HCT116 (cell line): ENCODE measurements around the gene RGS7. TPM values are rescaled to one million over a fixed set of nuclear protein-coding genes. Genes with fewer than 3 reads are reported as not detected.

Experiments
- ATAC-seq: fragments of 200-7000 bp; cut with Tn5 transposase; 2 replicates; pipeline ENCODE4 v1.9.1; 2020; ENCODE audit warnings: mild to moderate bottlenecking, moderate library complexity
- BruUV-seq: library from RNA; stranded (reverse); fragments of 400-500 nt; replicated peaks from 2 replicates; lab custom pipeline; 2021; lab: Mats Ljungman, UMichigan
- CTCF ChIA-PET: fragments of 300-600 bp; sonication (Branson Sonifier 250); formaldehyde crosslinking; loops from one replicate; lab custom pipeline; 2021; ENCODE audit warnings: antibody characterized with exemption; lab: Charles Lee
- POLR2A ChIA-PET: fragments of 300-600, 350-600 bp; sonication (Branson Sonifier 250); formaldehyde crosslinking; loops from one replicate; lab custom pipeline; 2021; ENCODE audit warnings: antibody characterized with exemption; lab: Charles Lee
- RAD21 ChIA-PET, 2 experiments: fragments of 300-600 bp; sonication (Branson Sonifier 250); formaldehyde crosslinking; loops; one replicate each; lab custom pipeline; 2023; ENCODE audit warnings: low total read pairs in 2 of 2; ENCODE audit not compliant: uncharacterized antibody in 2 of 2, unreplicated experiment in 2 of 2, low non-redundant PET in 1 of 2; lab: Charles Lee
- DNase-seq: peaks from one replicate; pipeline ENCODE4 v3.0.0-alpha.2; 2010; ENCODE audit warnings: low read depth, low spot score
- H2AFZ ChIP-seq: fragments of 200-600 bp; shearing (Covaris generic), sonication (generic); 2 replicates; pipeline ENCODE4 v1.6.1; 2017; ENCODE audit warnings: low read depth, mixed run types, mixed read lengths, antibody characterized with exemption, low read length; ENCODE audit not compliant: poor library complexity, severe bottlenecking
- H3K27ac ChIP-seq: 2 replicates; pipeline ENCODE4 v1.5.1; 2012; ENCODE audit warnings: low read depth, low read length
- H3K27me3 ChIP-seq: fragments of 200-600 bp; sonication (generic); 2 replicates; pipeline ENCODE4 v1.6.1; 2016; ENCODE audit warnings: mixed run types, low read length, mixed read lengths; ENCODE audit not compliant: insufficient read depth
- H3K36me3 ChIP-seq, 2 experiments: fragments of 200-500 bp in 1 of 2; fragments of 200-600 bp in 1 of 2; sonication (Bioruptor generic) in 1 of 2; sonication (generic) in 1 of 2; 2 replicates each; pipeline versions ENCODE4 v1.5.1 to v1.6.1; 2014 to 2016; ENCODE audit warnings: low read length in 2 of 2, inconsistent platforms in 1 of 2, mixed read lengths in 1 of 2, mixed run types in 1 of 2; ENCODE audit not compliant: insufficient read depth in 2 of 2, control insufficient read depth in 1 of 2
- H3K4me1 ChIP-seq, 2 experiments: fragments of 200-600 bp in 1 of 2; sonication (generic) in 1 of 2; 2 replicates each; pipeline versions ENCODE4 v1.5.1 to v1.6.1; 2012 to 2017; ENCODE audit warnings: low read length in 2 of 2, inconsistent platforms in 1 of 2, mild to moderate bottlenecking in 1 of 2, mixed read lengths in 1 of 2, mixed run types in 1 of 2, moderate library complexity in 1 of 2; ENCODE audit not compliant: insufficient read depth in 2 of 2, control insufficient read depth in 1 of 2
- H3K4me2 ChIP-seq: fragments of 200-600 bp; sonication (generic); 2 replicates; pipeline ENCODE4 v1.6.1; 2017; ENCODE audit warnings: mixed run types, low read length, mixed read lengths
- H3K4me3 ChIP-seq, 2 experiments: fragments of 200-600 bp in 1 of 2; sonication (generic) in 1 of 2; replicated peaks in 1 of 2; 2 replicates each; pipeline ENCODE4 v1.5.1; 2011 to 2016; ENCODE audit warnings: low read length in 2 of 2, control low read depth in 1 of 2, low read depth in 1 of 2, mild to moderate bottlenecking in 1 of 2, mixed read lengths in 1 of 2, mixed run types in 1 of 2
- H3K79me2 ChIP-seq: fragments of 200-600 bp; sonication (generic); 2 replicates; pipeline ENCODE4 v1.6.1; 2017; ENCODE audit warnings: mild to moderate bottlenecking, mixed run types, low read length, moderate library complexity, mixed read lengths; ENCODE audit not compliant: insufficient read depth
- H3K9ac ChIP-seq: fragments of 200-600 bp; sonication (generic); 2 replicates; pipeline ENCODE4 v1.6.1; 2016; ENCODE audit warnings: low read length, mixed read lengths
- H3K9me2 ChIP-seq: fragments of 200-600 bp; sonication (generic), shearing (Covaris generic); 2 replicates; pipeline ENCODE4 v1.6.1; 2017; ENCODE audit warnings: mixed run types, mild to moderate bottlenecking, moderate library complexity; ENCODE audit not compliant: insufficient read depth
- H3K9me3 ChIP-seq, 2 experiments: fragments of 200-500 bp in 1 of 2; fragments of 200-600 bp in 1 of 2; sonication (Bioruptor generic) in 1 of 2; sonication (generic) in 1 of 2; 2 replicates each; pipeline ENCODE4 v1.6.1; 2014 to 2017; ENCODE audit warnings: low read length in 2 of 2, mixed read lengths in 2 of 2, inconsistent platforms in 1 of 2, low read depth in 1 of 2, mild to moderate bottlenecking in 1 of 2, mixed run types in 1 of 2, moderate library complexity in 1 of 2; ENCODE audit not compliant: control insufficient read depth in 1 of 2, insufficient read depth in 1 of 2
- H4K20me1 ChIP-seq: fragments of 200-600 bp; sonication (generic), shearing (Covaris generic); 2 replicates; pipeline ENCODE4 v1.6.1; 2017; ENCODE audit warnings: mixed run types, mild to moderate bottlenecking, moderate library complexity; ENCODE audit not compliant: insufficient read depth
- CBX3 ChIP-seq: IDR thresholded peaks from 2 replicates; pipeline ENCODE4 v1.6.1; 2012; ENCODE audit warnings: low read depth
- EGR1 ChIP-seq: IDR thresholded peaks from 2 replicates; pipeline ENCODE4 v1.6.1; 2012; ENCODE audit warnings: low read depth
- ELF1 ChIP-seq: IDR thresholded peaks from 2 replicates; pipeline ENCODE4 v1.6.1; 2012; ENCODE audit warnings: low read depth, borderline replicate concordance
- EZH2phosphoT487 ChIP-seq: fragments of 200-600 bp; IDR thresholded peaks from 2 replicates; pipeline ENCODE4 v1.6.1; 2018; ENCODE audit warnings: antibody characterized with exemption, borderline replicate concordance
- FOSL1 ChIP-seq: IDR thresholded peaks from 2 replicates; pipeline ENCODE4 v1.6.1; 2012; ENCODE audit warnings: low read depth
- POLR2AphosphoS5 ChIP-seq: IDR thresholded peaks from 2 replicates; pipeline ENCODE4 v1.6.1; 2011; ENCODE audit warnings: mild to moderate bottlenecking, low read depth, low read length, moderate library complexity
- RAD21 ChIP-seq: IDR thresholded peaks from 2 replicates; pipeline ENCODE4 v1.6.1; 2012; ENCODE audit warnings: low read depth, mild to moderate bottlenecking
- ZNF274 ChIP-seq: fragments of 200-500 bp; sonication (Bioruptor generic); IDR thresholded peaks from 2 replicates; pipeline ENCODE4 v1.6.1; 2014; ENCODE audit warnings: mild to moderate bottlenecking, low read depth, low read length, inconsistent platforms
- intact Hi-C: fragments of 100-400 bp; cut with micrococcal nuclease; formaldehyde crosslinking; loops from 2 replicates; pipeline ENCODE4 v1.10.0; 2022
- total RNA-seq: library from RNA; stranded (reverse); gene quantifications from one replicate; pipeline ENCODE4 v1.2.1, GENCODE V29; 2021; ENCODE audit not compliant: unreplicated experiment
- TF ChIP-seq, protein P1 (sequence below): IDR thresholded peaks from 2 replicates; pipeline ENCODE4 v1.6.1; 2012
- TF ChIP-seq, protein P2 (sequence below), 3 experiments: fragments of 200-600 bp in 1 of 3; sonication (generic) in 1 of 3; IDR thresholded peaks in 2 of 3; conservative IDR thresholded peaks in 1 of 3; 2 replicates each; pipeline ENCODE4 v1.5.1; 2012 to 2017; ENCODE audit warnings: low read depth in 2 of 3, low read length in 2 of 3, antibody characterized with exemption in 1 of 3, borderline replicate concordance in 1 of 3, control low read depth in 1 of 3, mild to moderate bottlenecking in 1 of 3, mixed read lengths in 1 of 3, mixed run types in 1 of 3, moderate library complexity in 1 of 3; ENCODE audit not compliant: insufficient read depth in 1 of 3
- TF ChIP-seq, protein P3 (sequence below): IDR thresholded peaks from 2 replicates; pipeline ENCODE4 v1.6.1; 2012; ENCODE audit warnings: low read depth
- TF ChIP-seq, protein P4 (sequence below): IDR thresholded peaks from 2 replicates; pipeline ENCODE4 v1.6.1; 2012

The RGS7 gene
- total RNA-seq, 1 experiment from 2014 or later = not detected

DNA sequence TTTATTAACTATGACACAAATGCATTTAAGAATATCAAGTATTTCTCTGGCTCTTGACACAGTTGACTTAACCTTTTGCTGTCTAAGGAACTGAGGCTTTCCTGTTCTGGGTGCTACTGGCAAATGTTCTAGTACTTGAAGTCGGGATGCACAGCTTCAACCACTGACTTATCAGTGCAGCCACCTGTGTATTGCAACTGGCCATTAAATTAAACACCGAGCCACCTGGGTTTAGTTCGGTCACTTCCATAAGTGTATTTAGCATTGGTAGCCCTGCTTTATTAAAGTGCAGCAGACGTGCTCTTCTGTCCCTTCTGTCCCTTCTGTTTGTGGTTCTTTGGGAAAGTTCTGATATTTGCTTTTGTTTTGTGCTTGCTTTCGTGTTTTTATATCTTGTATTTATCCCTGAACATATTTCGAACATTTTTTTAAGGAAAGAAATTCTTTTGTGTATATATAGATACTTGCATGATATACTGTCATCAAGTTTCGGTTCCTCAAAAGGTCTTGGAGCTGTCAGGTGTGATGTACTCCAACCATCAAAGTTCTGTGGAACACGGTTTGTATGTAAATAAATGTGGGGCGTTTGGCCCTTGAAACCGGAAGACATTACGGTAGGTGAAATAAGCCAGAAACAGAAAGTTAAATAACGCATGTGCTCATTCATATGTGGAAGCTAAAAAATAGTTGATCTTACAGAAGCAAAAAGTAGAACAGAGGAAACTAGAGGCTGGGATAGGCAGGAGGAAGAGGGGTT is 447.1 kb downstream of the RGS7 start:
- TF ChIP-seq, protein P1, sequence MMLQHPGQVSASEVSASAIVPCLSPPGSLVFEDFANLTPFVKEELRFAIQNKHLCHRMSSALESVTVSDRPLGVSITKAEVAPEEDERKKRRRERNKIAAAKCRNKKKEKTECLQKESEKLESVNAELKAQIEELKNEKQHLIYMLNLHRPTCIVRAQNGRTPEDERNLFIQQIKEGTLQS = no peak
- TF ChIP-seq EZH2phosphoT487 = no peak
- TF ChIP-seq, protein P2, sequence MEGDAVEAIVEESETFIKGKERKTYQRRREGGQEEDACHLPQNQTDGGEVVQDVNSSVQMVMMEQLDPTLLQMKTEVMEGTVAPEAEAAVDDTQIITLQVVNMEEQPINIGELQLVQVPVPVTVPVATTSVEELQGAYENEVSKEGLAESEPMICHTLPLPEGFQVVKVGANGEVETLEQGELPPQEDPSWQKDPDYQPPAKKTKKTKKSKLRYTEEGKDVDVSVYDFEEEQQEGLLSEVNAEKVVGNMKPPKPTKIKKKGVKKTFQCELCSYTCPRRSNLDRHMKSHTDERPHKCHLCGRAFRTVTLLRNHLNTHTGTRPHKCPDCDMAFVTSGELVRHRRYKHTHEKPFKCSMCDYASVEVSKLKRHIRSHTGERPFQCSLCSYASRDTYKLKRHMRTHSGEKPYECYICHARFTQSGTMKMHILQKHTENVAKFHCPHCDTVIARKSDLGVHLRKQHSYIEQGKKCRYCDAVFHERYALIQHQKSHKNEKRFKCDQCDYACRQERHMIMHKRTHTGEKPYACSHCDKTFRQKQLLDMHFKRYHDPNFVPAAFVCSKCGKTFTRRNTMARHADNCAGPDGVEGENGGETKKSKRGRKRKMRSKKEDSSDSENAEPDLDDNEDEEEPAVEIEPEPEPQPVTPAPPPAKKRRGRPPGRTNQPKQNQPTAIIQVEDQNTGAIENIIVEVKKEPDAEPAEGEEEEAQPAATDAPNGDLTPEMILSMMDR (IDR thresholded peaks at IDR 0.05 in 2 of 3, conservative IDR thresholded peaks at IDR 0.05 in 1 of 3; ENCODE audit: borderline replicate concordance in 1 of 3, insufficient read depth in 1 of 3, low read depth in 2 of 3, low read length in 2 of 3) = no peak
- no peak for TF ChIP-seq ELF1
- TF ChIP-seq FOSL1 = no peak
- TF ChIP-seq, protein P3, sequence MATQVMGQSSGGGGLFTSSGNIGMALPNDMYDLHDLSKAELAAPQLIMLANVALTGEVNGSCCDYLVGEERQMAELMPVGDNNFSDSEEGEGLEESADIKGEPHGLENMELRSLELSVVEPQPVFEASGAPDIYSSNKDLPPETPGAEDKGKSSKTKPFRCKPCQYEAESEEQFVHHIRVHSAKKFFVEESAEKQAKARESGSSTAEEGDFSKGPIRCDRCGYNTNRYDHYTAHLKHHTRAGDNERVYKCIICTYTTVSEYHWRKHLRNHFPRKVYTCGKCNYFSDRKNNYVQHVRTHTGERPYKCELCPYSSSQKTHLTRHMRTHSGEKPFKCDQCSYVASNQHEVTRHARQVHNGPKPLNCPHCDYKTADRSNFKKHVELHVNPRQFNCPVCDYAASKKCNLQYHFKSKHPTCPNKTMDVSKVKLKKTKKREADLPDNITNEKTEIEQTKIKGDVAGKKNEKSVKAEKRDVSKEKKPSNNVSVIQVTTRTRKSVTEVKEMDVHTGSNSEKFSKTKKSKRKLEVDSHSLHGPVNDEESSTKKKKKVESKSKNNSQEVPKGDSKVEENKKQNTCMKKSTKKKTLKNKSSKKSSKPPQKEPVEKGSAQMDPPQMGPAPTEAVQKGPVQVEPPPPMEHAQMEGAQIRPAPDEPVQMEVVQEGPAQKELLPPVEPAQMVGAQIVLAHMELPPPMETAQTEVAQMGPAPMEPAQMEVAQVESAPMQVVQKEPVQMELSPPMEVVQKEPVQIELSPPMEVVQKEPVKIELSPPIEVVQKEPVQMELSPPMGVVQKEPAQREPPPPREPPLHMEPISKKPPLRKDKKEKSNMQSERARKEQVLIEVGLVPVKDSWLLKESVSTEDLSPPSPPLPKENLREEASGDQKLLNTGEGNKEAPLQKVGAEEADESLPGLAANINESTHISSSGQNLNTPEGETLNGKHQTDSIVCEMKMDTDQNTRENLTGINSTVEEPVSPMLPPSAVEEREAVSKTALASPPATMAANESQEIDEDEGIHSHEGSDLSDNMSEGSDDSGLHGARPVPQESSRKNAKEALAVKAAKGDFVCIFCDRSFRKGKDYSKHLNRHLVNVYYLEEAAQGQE = no peak
- TF ChIP-seq, protein P4, sequence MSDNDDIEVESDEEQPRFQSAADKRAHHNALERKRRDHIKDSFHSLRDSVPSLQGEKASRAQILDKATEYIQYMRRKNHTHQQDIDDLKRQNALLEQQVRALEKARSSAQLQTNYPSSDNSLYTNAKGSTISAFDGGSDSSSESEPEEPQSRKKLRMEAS = no peak
- TF ChIP-seq EGR1 = no peak
- TF ChIP-seq CBX3 = no peak
- no peak for TF ChIP-seq RAD21
- TF ChIP-seq ZNF274 = no peak
- TF ChIP-seq POLR2AphosphoS5 = no peak
- Histone ChIP-seq H3K4me2 (no peak overlapping the region), H2AFZ (no peak overlapping the region), H3K9me3 (peaks cover 0 to 12% of the 10 kb centered on the region in 2 experiments; a peak in 2 of 4 replicates), H4K20me1 (no peaks in the 10 kb centered on the region), H3K9ac (no peak overlapping the region), H3K36me3 (no peaks in the 10 kb centered on the region), H3K4me1 (no peaks in the 10 kb centered on the region), H3K27me3 (no peaks in the 10 kb centered on the region), H3K9me2 (no peaks in the 10 kb centered on the region), H3K27ac (no peak overlapping the region), H3K79me2 (no peaks in the 10 kb centered on the region), H3K4me3 (no peak overlapping the region)
- POLR2A ChIA-PET = no interaction called here
- CTCF ChIA-PET = no interaction called here
- intact Hi-C loops = no loop called here
- BruUV-seq = no TSS peak
- DNase-seq (no peak), ATAC-seq (no peak)
- RAD21 ChIA-PET = no interaction called here
